Activated naive CD8-positive, alpha-beta T cell treated with anti-CD3 and anti-CD28 coated beads for 36 hours (primary cell): Measurements from ENCODE around the gene LRRC3C. TPM values are rescaled to one million over a fixed set of nuclear protein-coding genes. Genes with fewer than 3 reads are reported as not detected.

ENCODE experiments used
- DNase-seq: peaks from one replicate; pipeline ENCODE4 v3.0.0; 2021
- H3K27ac Mint-ChIP-seq: one replicate; pipeline ENCODE4 v1.8.0; 2022; ENCODE audit warnings: mild to moderate bottlenecking, moderate library complexity, mixed read lengths
- H3K27me3 Mint-ChIP-seq: one replicate; pipeline ENCODE4 v1.8.0; 2022; ENCODE audit warnings: mild to moderate bottlenecking, mixed read lengths
- H3K36me3 Mint-ChIP-seq: one replicate; pipeline ENCODE4 v1.8.0; 2021; ENCODE audit warnings: mild to moderate bottlenecking, mixed read lengths
- H3K4me1 Mint-ChIP-seq: one replicate; pipeline ENCODE4 v1.8.0; 2021; ENCODE audit warnings: mixed read lengths
- H3K4me3 Mint-ChIP-seq: one replicate; pipeline ENCODE4 v1.8.0; 2022; ENCODE audit warnings: mild to moderate bottlenecking, moderate library complexity, mixed read lengths
- H3K9me3 Mint-ChIP-seq: one replicate; pipeline ENCODE4 v1.8.0; 2022; ENCODE audit warnings: mixed read lengths
- total RNA-seq, 2 experiments: library from RNA; stranded (reverse); gene quantifications; one replicate each; pipeline ENCODE4 v1.2.3, GENCODE V29; 2021

LRRC3C gene
- total RNA-seq, 2 experiments from 2014 or later: not detected

- peak overlapping the region; percentile 51 for H3K27ac Mint-ChIP-seq
- no peaks in the 10 kb centered on the region for H3K9me3 Mint-ChIP-seq
- peaks cover 60% of the 10 kb centered on the region for H3K36me3 Mint-ChIP-seq
- no peak for DNase-seq
- H3K4me3 Mint-ChIP-seq: no peak overlapping the region
- peaks cover 64% of the 10 kb centered on the region for H3K4me1 Mint-ChIP-seq
- no peaks in the 10 kb centered on the region for H3K27me3 Mint-ChIP-seq
Measured at GRCh38 chr17:39919087-39919683, 8.3 kb upstream of the LRRC3C start.

GRCh38 chr17:39920218-39921210, 7.0 kb upstream of the LRRC3C start:
- peaks cover 71% of the 10 kb centered on the region for H3K36me3 Mint-ChIP-seq
- H3K4me3 Mint-ChIP-seq: peak overlapping the region; percentile 67
- peaks cover 77% of the 10 kb centered on the region for H3K4me1 Mint-ChIP-seq
- peak overlapping the region; percentile 96 for H3K27ac Mint-ChIP-seq
- H3K9me3 Mint-ChIP-seq: no peaks in the 10 kb centered on the region
- DNase-seq: peak; percentile 83
- no peaks in the 10 kb centered on the region for H3K27me3 Mint-ChIP-seq

GRCh38 chr17:39921323-39921722, 6.2 kb upstream of the LRRC3C start:
- H3K36me3 Mint-ChIP-seq: peaks cover 70% of the 10 kb centered on the region
- peaks cover 81% of the 10 kb centered on the region for H3K4me1 Mint-ChIP-seq
- H3K9me3 Mint-ChIP-seq: no peaks in the 10 kb centered on the region
- peak overlapping the region; percentile 67 for H3K4me3 Mint-ChIP-seq
- DNase-seq: peak; percentile 60
- no peaks in the 10 kb centered on the region for H3K27me3 Mint-ChIP-seq
- H3K27ac Mint-ChIP-seq: peak overlapping the region; percentile 96

DNA sequence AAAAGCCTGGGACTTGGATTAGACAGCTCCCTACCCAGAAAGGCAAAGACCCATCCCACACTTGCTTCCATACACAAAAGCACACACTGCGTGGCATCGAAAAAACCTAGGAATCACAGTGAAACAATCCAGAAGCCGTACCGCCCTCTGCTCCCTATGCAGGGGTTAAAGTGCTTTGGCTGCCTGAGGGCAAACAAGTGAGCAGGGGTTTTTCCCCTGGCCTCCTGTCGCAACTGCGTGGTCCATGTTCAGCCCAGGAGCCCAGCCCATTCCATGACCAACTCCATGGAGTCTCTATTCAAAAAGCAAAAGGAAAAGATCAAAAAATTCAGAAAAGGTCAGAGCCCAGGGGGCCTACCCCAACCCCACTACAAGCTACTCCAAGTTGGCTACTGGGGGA, 5.5 kb upstream of the LRRC3C start:
- DNase-seq: no peak
- H3K4me3 Mint-ChIP-seq: peak overlapping the region; percentile 67
- no peaks in the 10 kb centered on the region for H3K9me3 Mint-ChIP-seq
- peak overlapping the region; percentile 96 for H3K27ac Mint-ChIP-seq
- H3K27me3 Mint-ChIP-seq: no peaks in the 10 kb centered on the region
- peaks cover 63% of the 10 kb centered on the region for H3K36me3 Mint-ChIP-seq
- H3K4me1 Mint-ChIP-seq: peaks cover 79% of the 10 kb centered on the region

GRCh38 chr17:39923230-39923629, 4.3 kb upstream of the LRRC3C start:
- H3K36me3 Mint-ChIP-seq: peaks cover 57% of the 10 kb centered on the region
- DNase-seq: no peak

GRCh38 chr17:39923836-39924690, 3.5 kb upstream of the LRRC3C start:
- H3K36me3 Mint-ChIP-seq: peaks cover 50% of the 10 kb centered on the region
- no peak for DNase-seq
- no peaks in the 10 kb centered on the region for H3K9me3 Mint-ChIP-seq
- peak overlapping the region; percentile 96 for H3K4me3 Mint-ChIP-seq
- peak overlapping the region; percentile 96 for H3K27ac Mint-ChIP-seq
- no peaks in the 10 kb centered on the region for H3K27me3 Mint-ChIP-seq
- H3K4me1 Mint-ChIP-seq: peaks cover 82% of the 10 kb centered on the region

More at GRCh38 chr17:39923230-39923629, 4.3 kb upstream of the LRRC3C start:
- H3K9me3 Mint-ChIP-seq: no peaks in the 10 kb centered on the region
- peak overlapping the region; percentile 37 for H3K4me3 Mint-ChIP-seq
- peak overlapping the region; percentile 96 for H3K27ac Mint-ChIP-seq
- peaks cover 82% of the 10 kb centered on the region for H3K4me1 Mint-ChIP-seq
- no peaks in the 10 kb centered on the region for H3K27me3 Mint-ChIP-seq

GRCh38 chr17:39924691-39925055, 2.9 kb upstream of the LRRC3C start:
- Mint-ChIP-seq H3K4me1 (peaks cover 82% of the 10 kb centered on the region), H3K36me3 (peaks cover 45% of the 10 kb centered on the region), H3K27me3 (no peaks in the 10 kb centered on the region), H3K4me3 (peak overlapping the region; percentile 96), H3K27ac (peak overlapping the region; percentile 96), H3K9me3 (no peaks in the 10 kb centered on the region)
- DNase-seq: no peak

- Mint-ChIP-seq H3K27ac (peak overlapping the region; percentile 96), H3K4me3 (peak overlapping the region; percentile 96), H3K27me3 (no peaks in the 10 kb centered on the region), H3K9me3 (no peaks in the 10 kb centered on the region), H3K36me3 (peaks cover 40% of the 10 kb centered on the region), H3K4me1 (peaks cover 75% of the 10 kb centered on the region)
- no peak for DNase-seq
Measured at GRCh38 chr17:39925282-39926134, 2.0 kb upstream of the LRRC3C start.

- Mint-ChIP-seq H3K9me3 (no peaks in the 10 kb centered on the region), H3K27me3 (no peaks in the 10 kb centered on the region), H3K4me1 (peaks cover 68% of the 10 kb centered on the region), H3K36me3 (peaks cover 35% of the 10 kb centered on the region), H3K27ac (peak overlapping the region; percentile 96), H3K4me3 (peak overlapping the region; percentile 96)
- DNase-seq: no peak
Measured at GRCh38 chr17:39926135-39926587, 1.4 kb upstream of the LRRC3C start.

GRCh38 chr17:39926588-39927100, 888 bp upstream of the LRRC3C start:
- H3K36me3 Mint-ChIP-seq: peaks cover 31% of the 10 kb centered on the region
- peaks cover 63% of the 10 kb centered on the region for H3K4me1 Mint-ChIP-seq
- H3K4me3 Mint-ChIP-seq: peak overlapping the region; percentile 96
- no peaks in the 10 kb centered on the region for H3K9me3 Mint-ChIP-seq
- H3K27me3 Mint-ChIP-seq: no peaks in the 10 kb centered on the region
- DNase-seq: peak; percentile 67
- peak overlapping the region; percentile 96 for H3K27ac Mint-ChIP-seq

DNA sequence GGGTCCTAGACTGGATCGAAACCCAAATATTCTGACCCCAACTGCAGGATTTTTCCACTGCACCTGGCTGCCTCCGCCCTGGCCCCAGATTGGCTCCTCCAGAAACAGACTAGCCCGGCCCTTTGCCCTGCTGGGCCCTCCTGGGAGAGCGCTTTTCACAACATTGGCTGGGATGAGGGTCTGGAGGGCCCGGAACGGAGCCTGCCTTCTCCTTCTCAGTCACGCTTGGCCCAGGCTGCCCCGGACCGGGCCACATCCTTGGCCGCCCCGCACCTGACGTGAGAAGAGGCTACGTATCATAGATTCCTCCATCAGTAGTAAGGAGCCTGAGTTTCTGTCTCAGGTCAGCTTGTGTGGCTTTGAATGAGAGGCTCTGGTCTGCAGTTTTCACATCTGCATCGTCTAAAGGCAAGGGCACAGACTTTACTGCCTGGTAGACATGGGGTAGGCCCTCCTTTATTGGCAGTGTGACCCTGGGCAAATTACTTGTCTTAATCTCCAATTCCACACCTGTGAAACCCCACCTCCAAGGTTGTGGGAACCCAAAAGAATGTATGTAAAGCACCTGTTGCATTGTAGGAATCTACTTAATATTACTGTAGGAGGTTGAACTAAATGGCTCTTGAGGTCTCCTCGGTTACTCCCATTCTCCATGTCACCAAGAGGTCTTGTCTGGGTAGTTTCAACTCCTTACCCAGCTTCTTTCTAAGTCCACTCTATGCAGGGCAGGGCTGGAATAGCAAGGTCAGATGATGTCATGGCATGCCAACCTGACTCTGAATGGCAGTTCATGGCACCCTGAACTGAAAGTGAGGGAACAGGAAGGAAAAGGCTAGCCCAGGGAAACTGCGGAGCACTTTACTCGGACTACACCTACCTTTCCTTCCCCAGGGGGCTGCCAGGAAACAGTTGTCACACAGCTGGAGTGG, 661 bp downstream of the LRRC3C start:
- peak; percentile 21 for DNase-seq
- H3K27ac Mint-ChIP-seq: peak overlapping the region; percentile 96
- peaks cover 17% of the 10 kb centered on the region for H3K36me3 Mint-ChIP-seq
- H3K4me1 Mint-ChIP-seq: peaks cover 48% of the 10 kb centered on the region
- H3K27me3 Mint-ChIP-seq: no peaks in the 10 kb centered on the region
- H3K9me3 Mint-ChIP-seq: no peaks in the 10 kb centered on the region
- H3K4me3 Mint-ChIP-seq: peak overlapping the region; percentile 96

- no peak for DNase-seq
- Mint-ChIP-seq H3K4me1 (peaks cover 42% of the 10 kb centered on the region), H3K27me3 (no peaks in the 10 kb centered on the region), H3K9me3 (no peaks in the 10 kb centered on the region), H3K27ac (no peak overlapping the region), H3K4me3 (no peak overlapping the region), H3K36me3 (peaks cover 14% of the 10 kb centered on the region)
Measured at GRCh38 chr17:39928858-39929645, 1.5 kb downstream of the LRRC3C start.
